LHCN-M2 (cell line): ENCODE measurements around the gene ZNF229. TPM values are rescaled to one million over a fixed set of nuclear protein-coding genes. Genes with fewer than 3 reads are reported as not detected.
"Not testable (repeated sequence)": the region's sequence is repeated elsewhere in the genome, so short reads cannot be mapped to it uniquely, and the experiment has no call there.

Source experiments
- DNase-seq: peaks from one replicate; pipeline ENCODE4 v3.0.0-alpha.2; 2012; ENCODE audit warnings: low read depth
- polyA plus RNA-seq: library from polyadenylated mRNA; unstranded; fragments of >200 nt; gene quantifications from one replicate; pipeline ENCODE4 v1.2.1, GENCODE V29; 2012; ENCODE audit warnings: missing spikeins
- total RNA-seq: library from RNA; depleted of rRNA; stranded (reverse); fragments of >200 nt; gene quantifications from 2 replicates; pipeline ENCODE4 v1.2.3, GENCODE V29; 2014; rRNA removed

ZNF229 gene
- total RNA-seq: 3.2 and 3.4 TPM in 2 replicates
- 1.9 TPM for polyA plus RNA-seq

DNA sequence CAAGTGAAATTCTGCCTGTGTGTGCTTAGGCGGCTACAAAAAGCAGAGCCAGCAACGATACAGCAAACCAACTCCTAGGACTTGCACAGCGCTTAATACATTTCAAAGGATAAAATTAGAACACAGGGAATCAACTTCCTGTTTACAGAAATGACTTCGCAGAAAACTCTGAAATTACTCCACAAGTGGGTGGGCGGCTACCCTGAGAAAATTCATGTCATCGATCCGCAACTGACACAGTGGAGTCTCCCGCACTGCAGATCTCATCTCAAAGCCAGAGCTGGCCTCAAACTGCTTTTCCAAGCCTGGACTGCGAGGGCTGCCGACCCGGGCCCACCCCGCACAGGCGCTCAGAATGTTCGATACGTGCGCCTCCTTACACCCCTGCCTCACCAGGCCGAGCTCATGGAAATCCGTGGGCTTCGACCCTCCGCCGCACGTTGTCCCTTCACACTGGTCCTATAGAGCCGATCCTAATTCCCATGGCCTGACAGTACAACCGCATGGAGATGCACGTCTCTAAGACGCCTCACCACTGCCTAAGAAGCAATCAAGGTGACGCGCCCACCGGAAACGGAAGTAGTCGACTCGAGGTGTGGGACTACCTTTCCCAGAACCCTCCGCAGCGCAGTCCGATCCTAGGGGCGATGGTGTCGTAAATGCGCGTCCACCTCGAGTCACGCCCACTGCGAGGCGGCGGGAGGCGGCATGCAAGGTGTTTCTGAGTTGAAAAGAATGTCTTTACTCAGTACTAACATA, at the start of gene ZNF229:
TSS of gene ZNF229 (minus strand) at position 557 of the 759 bp plus-strand sequence. CDS start 5,625 bp downstream, outside the sequence.
- peak; percentile 84 for DNase-seq

DNA sequence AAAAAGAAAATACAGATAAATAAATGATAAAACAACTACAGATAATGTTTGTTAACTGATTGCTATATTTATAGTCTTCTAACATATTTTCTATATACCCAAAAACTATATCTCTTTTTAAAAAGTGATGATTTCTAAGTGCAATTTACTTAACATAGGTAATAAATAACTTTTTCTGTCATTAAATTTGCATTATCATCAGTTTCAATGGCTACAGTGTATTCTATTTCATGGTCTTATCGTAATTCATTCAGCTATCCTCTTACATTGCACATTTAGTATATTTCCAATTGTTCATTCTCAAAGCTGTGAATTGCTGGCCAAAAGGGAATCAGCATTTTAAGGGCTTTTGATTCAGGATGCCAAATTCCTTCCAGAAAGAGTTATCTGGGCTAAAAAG, 48.4 kb upstream of the ZNF229 start:
- no peak for DNase-seq

DNA sequence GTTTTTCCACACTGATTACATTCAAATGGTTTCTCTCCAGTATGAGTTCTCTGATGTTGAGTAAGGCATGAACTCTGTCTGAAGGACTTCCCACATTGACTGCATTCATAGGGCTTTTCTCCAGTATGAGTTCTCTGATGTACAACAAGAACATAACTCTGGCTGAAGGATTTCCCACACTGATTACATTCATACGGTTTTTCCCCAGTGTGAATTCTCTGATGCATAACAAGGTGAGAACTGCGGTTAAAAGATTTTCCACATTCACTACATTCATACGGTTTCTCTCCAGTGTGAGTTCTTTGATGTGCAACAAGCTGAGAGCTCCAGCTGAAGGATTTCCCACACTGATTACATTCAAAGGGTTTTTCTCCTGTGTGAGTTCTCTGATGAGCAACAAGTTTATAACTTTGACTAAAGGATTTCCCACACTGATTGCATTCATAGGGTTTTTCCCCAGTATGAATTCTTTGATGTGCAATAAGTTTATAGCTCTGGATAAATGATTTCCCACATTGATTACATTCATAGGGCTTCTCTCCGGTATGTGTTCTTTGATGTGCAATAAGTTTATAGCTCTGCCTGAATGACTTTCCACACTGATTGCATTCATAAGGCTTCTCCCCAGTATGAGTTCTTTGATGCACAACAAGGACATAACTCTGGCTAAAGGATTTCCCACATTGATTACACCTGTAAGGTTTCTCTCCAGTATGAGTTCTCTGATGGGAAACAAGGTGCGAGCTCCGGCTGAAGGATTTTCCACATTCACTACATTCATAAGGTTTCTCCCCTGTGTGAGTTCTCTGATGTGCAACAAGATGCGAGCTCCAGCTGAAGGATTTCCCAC, 28.5 kb upstream of the ZNF229 start:
- peak; percentile 34 for DNase-seq

DNA sequence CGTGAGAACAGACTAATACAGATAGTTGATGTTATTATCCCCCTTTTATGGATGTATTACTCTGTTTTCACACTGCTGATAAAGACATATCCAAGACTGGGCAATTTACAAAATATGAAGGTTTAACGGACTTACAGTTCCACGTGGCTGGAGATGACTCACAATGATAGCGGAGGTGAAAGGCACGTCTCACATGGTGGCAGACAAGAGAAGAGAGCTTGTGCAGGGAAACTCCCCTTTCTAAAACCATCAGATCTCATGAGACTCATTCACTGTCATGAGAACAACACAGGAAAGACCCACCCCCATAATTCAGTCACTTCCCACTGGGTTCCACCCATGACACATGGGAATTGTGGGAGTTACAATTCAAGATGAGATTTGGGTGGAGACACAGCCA, 20.5 kb upstream of the ZNF229 start:
- DNase-seq: not testable (repeated sequence)

DNA sequence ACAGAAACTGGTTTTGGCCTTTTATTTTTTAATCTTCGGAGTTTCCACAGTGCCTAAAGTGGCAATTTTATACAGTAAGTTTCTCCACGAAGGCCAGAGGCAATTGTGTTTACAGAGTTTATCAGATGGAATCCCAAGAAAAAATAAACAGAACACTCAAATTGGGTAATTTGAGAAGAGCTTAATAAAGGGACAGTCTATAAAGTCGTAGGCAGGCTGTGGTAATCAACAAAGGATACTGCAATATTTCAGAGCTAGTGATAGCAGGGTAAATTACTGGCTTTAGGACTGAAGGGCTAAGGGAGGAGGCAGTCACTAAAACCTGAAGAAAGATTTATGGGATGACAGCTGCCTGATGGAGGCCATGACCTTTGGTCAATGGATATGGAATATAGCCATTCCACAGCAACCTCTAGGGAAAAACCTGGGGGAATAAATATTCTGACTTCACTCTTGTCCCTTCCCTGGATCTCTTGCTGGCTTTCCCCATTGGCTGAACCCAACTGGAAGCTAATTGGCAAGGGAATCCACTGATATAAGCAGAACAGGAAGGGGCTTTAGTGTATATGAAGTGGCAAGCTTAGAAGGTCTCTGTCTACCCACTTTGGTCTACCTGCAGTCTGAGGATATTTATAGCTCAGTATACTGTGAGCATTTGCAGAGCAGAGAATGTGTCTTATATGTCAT, 14.5 kb upstream of the ZNF229 start:
- DNase-seq: peak; percentile 26

DNA sequence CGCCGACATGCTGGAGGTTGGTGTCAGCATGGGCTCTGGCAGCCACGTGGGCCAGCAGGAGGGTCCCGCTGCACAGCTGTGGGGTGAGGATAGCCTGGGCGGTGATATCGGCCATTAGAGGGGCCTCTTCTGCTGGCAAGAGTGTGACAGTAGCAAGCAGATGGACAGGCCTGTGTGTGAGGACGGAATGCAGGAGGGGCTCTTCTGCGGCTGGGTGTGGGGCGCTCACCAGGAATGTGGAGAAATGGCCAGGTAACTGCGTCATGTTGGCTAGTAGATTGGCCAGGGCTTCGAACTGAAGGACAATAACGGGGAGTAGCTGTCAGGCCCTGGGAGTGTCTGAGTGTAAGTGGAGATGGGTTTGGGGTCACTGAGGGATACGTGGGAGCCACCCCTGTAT, 7.7 kb upstream of the ZNF229 start:
- DNase-seq: not testable (repeated sequence)

DNA sequence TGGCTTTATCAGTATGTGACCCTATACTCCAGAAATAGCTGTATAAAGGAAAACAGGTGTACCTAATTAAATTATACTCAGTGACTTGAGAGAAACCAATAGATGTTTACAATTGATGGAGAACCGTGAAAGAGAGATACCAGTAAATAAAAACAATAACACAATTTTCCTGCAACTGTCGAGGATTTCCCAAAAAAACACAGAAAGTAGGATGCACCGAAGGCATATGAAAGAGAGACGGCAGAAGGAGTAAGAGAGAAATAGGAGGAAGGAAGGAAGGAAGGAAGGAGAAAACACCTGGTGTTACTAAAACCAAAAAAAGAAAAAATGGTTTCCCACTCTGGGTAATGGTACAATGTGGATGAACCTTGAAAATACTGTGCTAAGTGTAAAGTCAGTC, 6.8 kb upstream of the ZNF229 start:
- DNase-seq: no peak

DNA sequence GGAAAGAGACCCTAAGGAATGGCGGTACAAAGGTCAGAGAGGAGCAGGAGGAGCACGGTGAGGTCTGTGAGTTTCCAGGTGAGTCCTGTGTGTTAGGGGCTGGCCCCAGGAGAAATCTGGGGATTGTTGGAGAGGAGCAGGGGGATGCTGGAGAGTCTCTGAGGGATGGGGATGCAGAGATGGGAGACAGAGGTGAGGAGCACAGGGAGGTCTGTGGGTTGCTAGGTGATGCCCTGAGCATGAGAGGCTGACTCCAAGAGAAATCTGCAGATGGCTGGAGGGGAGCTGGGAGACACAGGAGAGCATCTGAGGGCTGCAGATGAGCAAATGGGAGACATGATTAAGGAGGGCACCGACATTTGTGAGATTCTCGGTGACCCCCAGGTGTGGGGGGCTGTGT, 4.1 kb upstream of the ZNF229 start:
- no peak for DNase-seq

DNA sequence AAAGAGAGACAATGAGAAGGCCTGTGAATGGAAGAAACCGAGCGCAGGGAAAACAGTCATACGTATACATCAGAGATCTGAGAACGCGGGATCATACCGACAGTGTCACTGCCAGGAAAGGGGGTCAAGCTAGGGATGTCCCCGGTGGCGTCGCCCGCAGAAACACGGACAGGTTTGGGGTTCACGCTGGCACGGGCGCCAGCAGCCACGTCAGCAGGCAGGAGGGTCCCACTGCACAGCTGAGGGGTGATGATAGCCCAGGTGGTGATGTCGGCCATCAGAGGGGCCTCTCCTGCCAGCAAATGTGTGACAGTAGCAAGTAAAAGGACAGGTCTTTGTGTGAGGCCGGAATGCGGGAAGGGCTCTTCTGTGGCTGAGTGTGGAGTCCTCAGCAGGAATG, 3.4 kb upstream of the ZNF229 start:
- no peak for DNase-seq

DNA sequence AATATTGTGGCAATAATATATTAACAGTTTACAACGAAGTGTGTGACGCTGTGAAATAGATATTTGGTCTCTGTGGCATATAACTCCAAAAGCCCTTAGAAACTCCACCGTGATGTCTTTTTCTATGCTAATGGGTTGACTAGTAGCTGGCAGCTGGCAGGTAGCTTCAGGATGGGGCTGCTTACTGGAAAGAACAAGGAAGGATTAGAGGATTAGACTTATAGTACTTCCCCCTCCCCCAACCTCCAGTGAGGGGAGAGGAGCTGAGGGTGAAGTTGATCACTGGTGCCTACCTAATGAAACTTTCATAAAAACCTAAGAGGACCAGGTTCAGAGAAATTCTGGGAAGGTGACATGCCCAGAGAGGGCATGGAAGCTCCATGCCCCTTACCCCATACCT, 9.8 kb downstream of the ZNF229 start:
- DNase-seq: no peak

DNA sequence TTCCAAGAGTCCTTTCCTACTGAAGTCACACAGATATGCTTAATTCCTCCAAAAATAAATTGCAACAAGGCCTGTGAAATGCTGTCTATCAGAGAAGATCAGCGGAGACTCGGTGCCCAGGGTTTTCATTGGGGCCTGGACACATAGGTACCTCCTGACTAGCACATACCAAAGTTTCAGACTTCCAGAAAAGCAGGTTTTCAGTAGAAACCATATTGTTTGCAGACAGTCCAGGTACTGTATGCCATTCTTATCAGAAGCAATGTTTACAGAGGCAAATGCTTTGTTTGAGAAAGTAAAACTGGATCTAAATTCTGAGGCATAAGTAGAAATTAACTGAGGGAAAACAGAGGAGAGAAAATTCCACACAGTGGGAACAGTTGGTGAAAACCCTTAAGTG, 12.8 kb downstream of the ZNF229 start:
- DNase-seq: no peak

DNA sequence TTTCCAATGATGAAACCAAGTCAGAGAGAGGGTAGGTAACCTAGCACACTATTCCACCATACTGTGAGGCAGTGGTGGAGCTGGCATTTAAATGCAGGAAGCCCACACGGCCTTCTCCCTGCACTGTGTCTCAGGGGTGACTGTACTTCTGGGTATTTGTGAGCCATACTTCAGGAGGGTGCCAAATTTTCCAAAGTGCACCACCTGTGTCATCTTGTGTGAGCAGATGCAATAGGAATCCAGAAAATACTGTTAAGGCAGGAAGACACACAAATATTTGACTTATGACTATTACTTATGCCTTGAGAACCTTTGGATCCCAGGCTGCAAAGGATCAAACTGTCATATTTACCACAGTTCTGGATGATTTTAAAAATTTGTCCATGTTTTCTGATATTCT, 17.3 kb downstream of the ZNF229 start:
- peak; percentile 1 for DNase-seq

DNA sequence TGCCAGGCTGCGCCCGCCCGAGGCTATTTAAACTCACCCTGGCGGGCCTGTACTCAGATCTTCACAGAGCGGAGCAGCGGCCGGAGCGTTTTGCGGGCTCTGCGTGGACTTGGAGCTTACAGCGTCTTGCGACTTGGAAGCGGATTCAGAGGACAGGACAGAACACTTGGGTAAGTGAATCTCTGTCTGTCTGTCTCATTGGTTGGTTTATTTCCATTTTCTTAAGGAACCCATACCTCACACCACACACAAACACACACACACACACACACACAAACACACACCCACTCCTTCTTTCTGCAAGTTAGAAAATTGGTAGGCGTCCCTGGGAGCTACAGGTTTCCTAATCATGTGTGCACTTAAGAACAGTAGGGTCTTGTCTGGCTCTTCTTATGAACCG, 32.7 kb downstream of the ZNF229 start:
- not testable (repeated sequence) for DNase-seq

DNA sequence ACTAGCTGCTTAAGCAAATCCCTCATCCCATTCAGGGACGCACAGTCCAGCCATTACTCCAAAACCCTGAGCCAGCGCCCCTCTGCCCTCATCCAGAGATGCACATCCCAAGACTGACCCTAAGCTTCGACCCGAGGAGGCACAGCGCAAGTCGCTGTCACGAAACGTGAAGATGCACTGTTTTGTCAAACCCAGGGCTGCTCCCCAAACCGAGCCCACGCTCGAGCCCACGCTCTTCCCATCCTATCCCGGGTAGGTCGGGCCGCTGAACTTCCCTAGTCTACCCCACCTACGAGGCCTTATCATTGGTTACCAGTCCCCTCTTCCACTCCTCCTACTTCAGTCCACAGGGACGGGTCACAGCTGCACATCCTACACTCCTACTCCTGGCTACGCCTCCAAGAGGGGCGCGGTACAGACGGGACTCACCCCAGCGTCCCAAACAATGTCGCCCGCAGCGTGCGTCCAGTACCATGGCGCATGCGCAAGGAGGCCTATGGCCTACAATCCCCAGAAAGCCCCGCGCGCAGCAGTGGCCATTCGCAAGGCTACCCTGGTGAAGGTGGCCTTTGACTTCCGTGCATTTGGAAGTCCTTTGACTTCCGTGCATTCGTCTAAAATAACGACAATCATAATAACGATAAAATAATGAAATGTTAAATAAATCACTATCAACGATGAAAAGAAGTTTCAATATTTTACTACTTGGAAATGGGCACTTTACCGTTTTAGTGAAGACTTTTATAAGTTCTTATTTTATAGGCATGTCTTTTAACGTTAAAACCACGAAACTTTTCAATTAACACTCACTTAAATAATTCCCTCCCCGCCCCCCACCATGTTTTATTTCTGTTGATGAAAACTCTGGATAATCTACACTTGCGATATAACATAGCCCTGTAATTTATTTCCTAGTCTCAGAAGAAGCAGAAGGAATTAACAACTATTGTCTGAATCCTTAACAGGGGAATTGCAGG, 46.8 kb downstream of the ZNF229 start, which contains the start of gene ZNF285:
TSS of gene ZNF285 (minus strand) at position 470 of the 977 bp plus-strand sequence. CDS start 4,395 bp downstream, outside the sequence.
- DNase-seq: peak; percentile 98

DNA sequence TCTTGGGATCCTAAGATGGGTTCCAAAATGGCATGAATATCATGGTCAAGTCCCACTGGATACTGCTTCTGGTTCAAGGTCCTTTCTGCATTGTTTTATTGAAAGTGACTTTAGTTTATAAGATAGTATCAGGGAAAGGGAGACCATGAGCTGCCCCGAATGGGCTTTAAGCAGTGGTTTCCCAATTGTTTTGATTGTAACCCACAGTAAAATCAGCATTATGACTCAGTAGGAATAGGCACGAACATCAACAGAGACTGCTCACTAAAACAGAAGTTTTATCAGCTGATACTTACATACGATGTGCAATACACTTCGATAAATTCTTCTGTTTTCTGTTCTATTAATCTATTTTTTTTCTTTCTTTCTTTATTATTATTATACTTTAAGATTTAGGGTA, 59.0 kb downstream of the ZNF229 start:
- DNase-seq: peak; percentile 28

Other genes starting within 250 kb of the ZNF229 start
- gene ZNF227, start 235.9 kb downstream of the ZNF229 start, total RNA-seq: 17.3 and 19.4 TPM in 2 replicates
- gene ZNF233, start 188.6 kb downstream of the ZNF229 start, total RNA-seq: 0.06 and 0.46 TPM in 2 replicates
- 1.7 and 3.5 TPM in 2 replicates for gene ZNF235, start 143.4 kb downstream of the ZNF229 start, total RNA-seq
- gene ZNF112, start 91.8 kb downstream of the ZNF229 start, total RNA-seq: 6.2 and 7.0 TPM in 2 replicates
- 1.4 and 2.2 TPM in 2 replicates for gene ZNF285, start 46.9 kb downstream of the ZNF229 start, total RNA-seq
- 13.9 and 15.7 TPM in 2 replicates for gene ZNF180, start 52.0 kb upstream of the ZNF229 start, total RNA-seq
- gene CEACAM20, start 81.2 kb upstream of the ZNF229 start, total RNA-seq: not detected in 2 replicates
- not detected in 2 replicates for gene IGSF23, start 165.1 kb upstream of the ZNF229 start, total RNA-seq
- 52.1 and 54.3 TPM in 2 replicates for gene PVR, start 195.4 kb upstream of the ZNF229 start, total RNA-seq
- 0.06 and 0.13 TPM in 2 replicates for gene CEACAM19, start 223.0 kb upstream of the ZNF229 start, total RNA-seq